GM12875 (cell line): ENCODE results near the gene FAF1.

Experiments used
- H3K4me3 ChIP-seq: one replicate; pipeline ENCODE4 v1.5.1; 2011; ENCODE audit warnings: low read depth, low read length, control low read depth
- CTCF ChIP-seq: IDR thresholded peaks from 2 replicates; pipeline ENCODE4 v1.5.1; 2011; ENCODE audit warnings: low read depth, mild to moderate bottlenecking, control low read depth, inconsistent platforms, low read length, moderate library complexity, borderline replicate concordance; ENCODE audit not compliant: insufficient read depth

FAF1 gene

GRCh38 chr1:50424884-50425375 lies 535.1 kb downstream of the FAF1 start:
- H3K4me3 ChIP-seq = no peak overlapping the region

GRCh38 chr1:50424045-50424883 lies 535.8 kb downstream of the FAF1 start:
- H3K4me3 ChIP-seq = peak overlapping the region; percentile 47
- TF ChIP-seq CTCF = no peak

More at GRCh38 chr1:50424884-50425375, 535.1 kb downstream of the FAF1 start:
- no peak for TF ChIP-seq CTCF

GRCh38 chr1:50423670-50424000 lies 536.4 kb downstream of the FAF1 start:
- no peak for TF ChIP-seq CTCF
- peak overlapping the region; percentile 47 for H3K4me3 ChIP-seq

GRCh38 chr1:50422946-50423669 lies 537.0 kb downstream of the FAF1 start, which contains the start of gene DMRTA2:
Gene DMRTA2, minus strand, starts transcription at chr1:50423443. Its CDS starts 1,907 bp downstream, at chr1:50421536.
- H3K4me3 ChIP-seq = peak within 1 kb of the TSS; percentile 47
- TF ChIP-seq CTCF = no peak

- H3K4me3 ChIP-seq = no peak overlapping the region
- no peak for TF ChIP-seq CTCF
Observed at GRCh38 chr1:50422675-50422945, 537.5 kb downstream of the FAF1 start.

- no peak for TF ChIP-seq CTCF
- no peak overlapping the region for H3K4me3 ChIP-seq
Observed at GRCh38 chr1:50421768-50422674, 538.0 kb downstream of the FAF1 start.
